AG04449 (cell line): ENCODE results near the gene SAPCD1.

Experiments used
- CTCF ChIA-PET: fragments of 350-600 bp; formaldehyde crosslinking; extraction: SDS; loops from one replicate; lab custom pipeline; 2021; ENCODE audit warnings: antibody characterized with exemption; lab: Yijun Ruan, JAX
- POLR2A ChIA-PET: fragments of 400-600, 350-600 bp; formaldehyde crosslinking; extraction: SDS; loops from one replicate; lab custom pipeline; 2020; ENCODE audit warnings: antibody characterized with exemption, inconsistent platforms; lab: Yijun Ruan, JAX
- DNase-seq: peaks from one replicate; pipeline ENCODE4 v3.0.0-alpha.2; 2010; ENCODE audit warnings: low read depth, low spot score
- H3K4me3 ChIP-seq: 2 replicates; pipeline ENCODE4 v1.5.1; 2011; ENCODE audit warnings: low read depth, mild to moderate bottlenecking, control low read depth, low read length
- CTCF ChIP-seq: IDR thresholded peaks from one replicate; pipeline ENCODE4 v1.5.1; 2011; ENCODE audit warnings: mild to moderate bottlenecking, moderate library complexity, low read length, control low read depth, inconsistent platforms; ENCODE audit not compliant: insufficient read depth; ENCODE audit errors: missing control alignments

The SAPCD1 gene

DNA sequence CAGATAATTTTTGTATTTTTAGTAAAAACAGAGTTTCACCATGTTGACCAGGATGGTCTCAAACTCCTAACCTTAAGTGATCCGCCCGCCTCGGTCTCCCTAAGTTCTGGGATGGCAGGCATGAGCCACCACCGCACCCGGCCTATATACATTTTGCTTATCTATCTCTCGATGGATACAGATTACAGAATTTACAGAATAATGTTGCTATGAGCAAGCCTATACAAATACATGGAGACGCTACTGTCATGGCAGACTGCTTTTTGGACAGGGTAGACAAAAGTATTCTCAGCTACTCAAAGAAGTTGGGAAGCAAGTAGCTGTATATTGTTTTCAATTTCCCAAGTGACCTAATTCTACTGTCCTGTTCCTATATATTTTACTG is 51.0 kb downstream of the SAPCD1 start:
- no peak for DNase-seq
- ChIA-PET CTCF (interaction anchor here (0.9 to 3.3 kb wide), 5 partner anchors 13 to 84 kb away, joined by 3 to 10 read pairs (median 4); partner anchors contain the start of genes DDAH2 and VARS1), POLR2A (interaction anchor here (1.0 to 3.3 kb wide), 11 partner anchors 7 to 161 kb away, joined by 3 to 45 read pairs (median 5); partner anchors contain the start of genes BAG6, HSPA1B, LSM2 and MSH5)
- no peak overlapping the region for H3K4me3 ChIP-seq
- TF ChIP-seq CTCF: no peak
